Suppressor macrophage (primary cell): ENCODE results near the gene KCNQ1OT1.
A peak's percentile ranks its signal among the peaks of the same experiment; 100 is the strongest.

Experiments
- DNase-seq, 4 experiments: peaks; one replicate each; pipeline ENCODE4 v3.0.0-alpha.2; 2020 to 2022

The KCNQ1OT1 gene

GRCh38 chr11:2719831-2720590, 20.2 kb upstream of the KCNQ1OT1 start:
- no peak for DNase-seq

- DNase-seq = no peak
Observed at GRCh38 chr11:2718817-2719438, 19.1 kb upstream of the KCNQ1OT1 start.

DNA sequence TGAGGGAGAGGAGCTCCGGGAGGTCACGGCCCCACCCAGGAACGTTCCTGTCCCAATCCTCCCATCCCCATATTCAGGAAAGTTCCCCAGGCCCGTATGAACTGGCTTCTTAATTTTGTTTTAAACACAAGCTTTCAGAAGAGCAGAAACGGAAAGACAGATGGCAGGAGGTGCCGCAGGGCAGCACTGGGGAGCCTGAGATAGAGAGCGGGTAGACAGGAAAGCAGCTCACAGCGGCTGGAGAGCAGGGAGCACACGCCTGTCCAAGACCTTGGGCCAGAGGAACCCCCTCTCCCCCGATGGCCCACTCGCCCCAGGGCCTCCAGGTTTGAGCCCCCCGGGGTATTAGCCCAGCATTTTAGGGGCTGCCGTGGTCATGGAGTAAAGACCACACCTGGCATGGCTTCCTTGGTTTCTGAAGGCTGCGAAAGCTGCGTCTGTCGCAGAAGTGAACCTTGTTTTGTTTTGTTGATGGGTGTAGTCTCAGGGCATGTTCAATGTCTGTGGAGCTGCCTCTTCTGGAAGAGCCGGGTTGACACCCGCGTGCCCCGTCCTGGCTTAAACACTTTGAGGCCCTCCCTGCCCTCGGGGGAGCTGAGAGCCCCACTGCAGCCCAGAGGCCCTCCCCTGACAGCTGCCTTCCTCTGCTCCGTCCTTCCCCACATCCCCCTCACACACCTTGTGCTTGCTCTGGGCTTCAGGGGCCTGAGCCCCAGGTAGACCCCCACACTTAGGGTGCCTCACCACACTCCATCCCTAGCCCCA, 17.9 kb upstream of the KCNQ1OT1 start:
- no peak for DNase-seq

DNA sequence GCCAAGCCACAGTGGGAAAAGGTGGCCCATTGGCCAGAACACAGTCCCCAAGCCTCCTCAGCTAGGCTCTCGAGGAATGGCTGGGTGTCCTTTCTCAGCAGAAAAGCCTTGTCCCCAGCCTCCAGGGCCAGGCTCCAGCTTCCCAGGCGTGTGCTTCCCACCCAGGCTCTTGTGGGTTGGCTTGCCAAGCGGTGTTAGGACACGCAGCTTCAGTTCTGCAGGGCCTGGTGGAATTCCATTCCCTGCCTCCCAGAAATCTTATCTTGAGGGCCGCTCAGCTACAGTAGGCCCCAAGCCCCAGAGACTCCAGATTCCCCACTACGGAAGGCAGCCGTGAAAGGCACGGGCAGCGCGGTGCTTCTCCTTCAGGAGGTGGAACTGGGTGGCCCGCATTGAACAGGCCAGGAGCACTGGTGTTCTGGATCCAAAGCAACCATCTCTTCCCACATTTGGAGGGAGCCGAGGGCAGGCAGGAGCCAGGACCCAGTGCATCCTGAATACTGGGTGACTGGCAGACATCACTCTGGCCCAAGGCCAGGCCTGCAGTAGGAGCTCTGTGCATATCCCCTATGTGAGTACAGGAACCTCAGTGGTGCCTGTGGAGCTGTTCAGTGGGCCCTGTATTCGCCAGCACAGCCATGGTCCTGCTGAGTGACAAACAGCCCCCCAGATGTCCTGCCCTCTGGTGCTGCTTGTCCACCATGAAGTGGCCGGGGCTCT, 16.7 kb upstream of the KCNQ1OT1 start:
- DNase-seq = no peak

DNA sequence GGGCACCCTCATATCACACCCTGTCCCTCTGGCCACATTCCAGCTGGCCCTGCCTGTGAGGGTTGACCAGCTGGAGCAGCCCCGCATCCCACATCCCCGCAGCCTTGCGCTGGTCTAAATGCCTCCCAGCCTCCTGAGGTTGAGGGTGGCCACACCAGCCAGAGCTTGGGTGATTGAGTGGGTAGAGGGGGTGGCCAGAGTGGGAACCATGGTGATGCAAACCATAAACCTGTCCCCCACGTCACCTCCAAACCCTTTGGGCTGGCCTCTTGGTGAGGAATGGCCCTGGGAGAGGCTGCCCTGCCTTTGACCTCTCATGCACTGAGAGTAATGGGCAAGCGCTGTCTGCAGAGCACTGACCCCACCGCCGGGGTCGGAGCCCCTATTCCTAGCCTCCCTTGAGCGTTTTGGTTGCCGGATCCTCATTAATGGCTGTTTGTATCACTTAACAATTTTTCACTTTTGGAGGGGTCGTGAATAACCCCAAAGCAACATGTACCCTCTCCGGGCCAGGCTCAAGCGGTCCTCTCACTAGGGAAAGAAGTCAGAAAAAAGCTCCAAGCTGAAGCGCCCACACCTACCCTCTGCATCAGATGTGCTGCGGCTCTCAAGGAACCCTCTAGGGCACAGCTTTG, 16.0 kb upstream of the KCNQ1OT1 start:
- no peak for DNase-seq

DNA sequence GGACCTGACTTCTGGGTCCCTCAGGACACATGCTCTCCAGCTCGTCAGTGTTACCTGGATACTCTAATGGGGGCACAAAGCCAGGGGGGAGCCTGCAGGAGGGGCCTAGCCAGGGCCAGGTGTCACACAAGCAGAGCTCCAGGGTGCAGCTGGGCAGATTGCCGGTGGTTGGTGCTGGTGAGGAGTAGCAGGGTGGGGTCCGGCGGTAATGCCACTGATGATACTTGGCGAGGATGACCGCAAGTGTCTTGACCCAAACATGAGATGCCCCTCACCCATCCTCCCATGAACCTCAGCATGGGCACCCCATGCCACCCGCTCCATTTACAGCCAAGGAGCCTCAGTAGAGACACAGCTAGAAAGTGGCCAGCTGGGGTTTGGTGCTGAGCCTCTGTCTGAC, 15.1 kb upstream of the KCNQ1OT1 start:
- no peak for DNase-seq

DNA sequence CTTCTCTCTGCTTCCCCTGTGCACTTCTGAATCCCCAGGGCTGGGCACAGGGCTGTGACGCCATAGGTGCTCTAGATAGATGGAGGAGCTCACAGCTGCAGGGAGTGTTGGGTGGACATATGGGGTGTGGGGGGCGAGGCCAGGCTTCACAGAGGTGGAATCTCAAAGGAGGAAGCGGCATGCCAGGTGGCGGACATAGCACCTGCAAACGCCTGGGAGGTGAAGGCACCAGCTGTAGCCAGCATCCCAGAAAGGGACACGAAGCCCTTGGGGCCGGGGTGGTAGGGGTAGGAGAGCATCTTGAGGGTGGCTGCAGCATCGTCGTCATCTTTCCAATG, 14.6 kb upstream of the KCNQ1OT1 start:
- no peak for DNase-seq

GRCh38 chr11:2713661-2714462, 14.1 kb upstream of the KCNQ1OT1 start:
- no peak for DNase-seq

DNA sequence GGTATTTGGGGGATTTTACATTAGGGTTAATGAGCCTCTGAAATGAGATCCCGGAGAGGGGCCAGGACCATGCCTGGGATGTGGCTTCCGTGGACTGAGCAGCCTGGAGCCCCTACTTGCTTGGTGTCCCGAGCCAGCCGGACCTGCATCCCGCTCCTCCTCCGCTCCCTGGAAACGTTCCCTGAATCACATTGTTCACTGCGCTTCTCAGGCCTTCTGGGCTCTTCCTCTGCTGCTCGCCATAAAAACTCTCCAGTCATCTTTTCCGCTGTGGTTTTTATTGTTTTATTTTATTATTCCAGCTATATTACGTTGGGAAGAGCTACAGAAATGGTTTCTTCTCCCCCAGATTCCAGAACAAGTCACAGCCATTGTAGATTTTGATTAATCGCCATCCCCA, 13.3 kb upstream of the KCNQ1OT1 start:
- DNase-seq = no peak

DNA sequence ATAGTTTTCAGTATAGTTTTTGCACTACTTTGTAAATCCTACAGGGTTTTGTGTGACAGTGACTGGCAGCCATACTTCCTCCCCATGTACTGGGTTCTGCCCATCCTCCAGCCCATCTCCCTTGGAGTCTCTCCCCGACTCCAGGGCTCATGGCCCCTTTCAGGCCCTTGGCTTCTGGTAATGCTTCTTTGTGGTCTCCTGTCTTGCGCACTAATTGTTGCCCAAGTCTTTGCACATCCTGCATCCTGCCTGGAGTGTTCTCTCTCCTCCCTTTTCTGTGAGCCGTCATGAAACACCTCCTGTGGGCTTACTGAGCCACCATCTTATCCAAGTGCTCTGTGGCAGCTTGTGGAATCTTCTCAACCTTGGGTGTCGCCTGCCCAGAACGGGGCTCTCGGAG, 11.4 kb upstream of the KCNQ1OT1 start:
- no peak for DNase-seq

GRCh38 chr11:2709429-2709828, 9.6 kb upstream of the KCNQ1OT1 start:
- no peak for DNase-seq

GRCh38 chr11:2708757-2709281, 9.0 kb upstream of the KCNQ1OT1 start:
- DNase-seq = no peak

GRCh38 chr11:2708151-2708581, 8.4 kb upstream of the KCNQ1OT1 start:
- no peak for DNase-seq

DNA sequence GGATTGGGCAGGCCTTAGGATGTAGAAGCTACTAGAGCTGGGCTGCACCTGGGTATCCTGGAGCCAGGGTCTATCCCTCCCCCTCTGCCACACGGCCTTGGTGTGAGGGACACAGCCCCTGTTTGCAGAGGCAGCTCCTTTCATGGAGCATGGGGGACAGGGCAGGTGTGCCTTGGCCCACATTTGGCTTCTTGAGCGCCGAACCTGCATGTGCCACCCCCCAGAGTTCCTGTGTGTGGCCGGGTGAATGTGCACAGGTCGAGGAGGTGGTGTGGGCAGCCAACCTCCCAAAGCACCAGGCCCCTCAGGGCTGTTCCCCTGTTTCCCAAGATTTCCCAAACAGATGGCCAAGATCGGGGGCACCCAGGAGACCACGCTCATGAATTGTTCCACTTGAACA, 7.9 kb upstream of the KCNQ1OT1 start:
- DNase-seq = no peak

DNA sequence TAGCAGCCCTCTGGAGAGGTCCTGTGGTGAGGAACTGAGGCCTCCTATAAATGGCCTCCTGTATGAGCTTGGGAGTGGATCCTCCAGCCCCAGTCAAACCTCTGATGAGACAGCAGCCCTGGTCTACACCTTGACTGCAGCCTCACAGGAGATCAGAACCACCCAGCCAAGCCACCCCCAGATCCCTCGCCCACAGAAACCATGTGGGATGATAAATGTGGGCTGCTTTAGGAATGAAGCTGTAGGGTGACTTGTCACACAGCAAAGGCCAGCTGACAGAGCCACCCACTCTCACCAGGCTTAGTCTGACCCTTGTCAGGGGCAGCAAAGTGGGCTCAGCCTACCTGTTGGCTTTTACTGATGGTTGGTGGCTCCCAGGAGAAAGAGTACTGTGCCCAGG, 6.5 kb upstream of the KCNQ1OT1 start:
- DNase-seq = no peak

GRCh38 chr11:2704896-2705606, 5.3 kb upstream of the KCNQ1OT1 start:
- DNase-seq = no peak

DNA sequence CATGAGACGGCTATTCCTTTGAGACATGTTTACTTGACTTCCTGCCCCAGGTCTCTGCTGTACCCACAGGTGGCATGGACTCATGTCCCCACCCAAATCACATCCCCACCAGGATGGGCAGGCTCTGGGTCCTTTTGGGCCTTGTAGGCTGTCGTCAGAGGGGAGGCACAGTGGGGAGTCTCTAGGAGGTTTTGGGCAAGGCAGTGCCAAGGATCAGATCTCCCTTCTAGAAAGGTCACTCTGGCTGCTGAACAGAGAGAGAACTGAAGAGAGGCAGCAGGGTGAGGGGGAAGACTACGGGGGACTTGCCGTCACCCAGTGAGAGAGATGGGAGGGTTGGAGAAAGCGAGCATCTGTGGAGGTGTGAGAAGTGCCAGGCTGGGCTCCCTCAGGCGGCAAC, 4.6 kb upstream of the KCNQ1OT1 start:
- DNase-seq = no peak

DNA sequence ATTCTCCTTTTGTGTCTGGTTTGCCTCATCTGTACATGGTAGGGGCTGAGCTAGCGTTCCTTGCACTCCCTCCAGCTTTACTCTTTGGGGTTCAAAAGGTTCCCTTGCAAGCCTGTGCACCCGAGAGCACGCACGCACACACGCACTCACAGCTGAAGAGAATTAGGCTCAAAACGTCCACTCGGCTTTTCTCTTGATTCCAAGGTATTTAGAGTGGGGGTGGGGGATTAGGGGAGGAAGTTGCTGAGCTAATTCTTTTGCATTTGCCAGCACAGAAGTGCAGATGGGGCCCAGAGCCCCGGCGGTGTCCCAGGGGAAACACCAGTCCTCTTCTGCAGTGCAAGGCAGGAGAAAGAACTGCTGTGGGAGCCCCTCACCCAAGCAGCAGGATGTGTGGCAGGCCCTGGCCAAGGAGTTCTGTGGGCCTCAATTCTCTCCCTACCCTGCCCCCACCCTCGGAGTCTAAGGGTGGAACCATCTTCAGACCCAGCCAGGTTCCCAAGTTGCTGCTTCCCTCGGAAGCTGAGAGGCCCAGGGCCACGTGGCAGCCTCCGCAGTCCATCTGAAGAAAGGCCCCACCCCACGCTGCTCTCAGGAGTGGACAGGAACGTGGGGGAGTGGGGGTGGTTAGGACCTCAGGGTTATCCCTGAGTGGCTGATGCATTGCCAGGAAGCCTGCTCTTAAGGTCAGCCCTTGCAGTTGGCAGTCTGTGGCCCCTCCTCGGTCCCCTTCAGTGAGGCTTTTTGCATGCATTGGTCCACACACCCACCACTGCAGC, 3.8 kb upstream of the KCNQ1OT1 start:
- DNase-seq = peak in 2 of 4 experiments; percentile 14 to 15

DNA sequence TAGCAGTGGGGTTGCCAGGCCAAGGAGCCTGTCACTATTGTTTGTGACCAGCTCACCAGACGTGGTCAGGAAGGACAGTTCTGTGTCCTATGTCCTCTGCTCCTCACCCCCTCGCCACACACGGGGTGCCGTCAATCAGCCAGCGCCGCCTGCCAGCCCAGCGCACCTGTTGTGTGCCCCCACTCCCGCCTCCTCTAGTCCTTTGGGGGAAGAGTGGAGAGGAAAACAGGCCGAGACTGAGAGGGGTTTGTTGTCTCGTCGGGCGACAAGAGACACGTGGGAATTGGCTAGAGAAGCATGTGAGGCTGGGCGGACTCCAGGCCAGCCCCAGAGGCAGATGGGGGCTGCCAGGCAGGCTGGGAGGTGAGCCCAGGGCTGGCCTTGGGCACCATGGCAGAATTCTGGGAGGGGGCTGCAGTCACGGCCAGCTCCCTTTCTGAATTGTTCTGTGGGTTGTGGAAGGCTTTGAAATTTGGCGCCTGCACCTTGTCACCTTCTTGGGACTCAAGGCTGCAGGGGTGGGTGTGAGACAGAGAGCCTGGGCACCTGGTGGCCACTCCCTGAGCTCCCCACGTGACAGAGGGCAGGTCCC, 3.1 kb upstream of the KCNQ1OT1 start:
- DNase-seq = no peak
